ENCODE measurements around the gene CHAC2. TPM values are rescaled to one million over a fixed set of nuclear protein-coding genes. Genes with fewer than 3 reads are reported as not detected.

CHAC2 gene
- total and polyA plus RNA-seq, 9 of the 15 experiments (the other 6 are each of a cell fraction or from before 2014, with no cell fraction given), result 9.8 to 35.6 (median 18.2) TPM

- no peaks in the 10 kb centered on the region; a peak in 1 of 5 replicates for H3K27me3 ChIP-seq (ENCODE audit: control insufficient read depth in 2 of 2, insufficient read depth in 2 of 2, low read length in 2 of 2)
- intact Hi-C loops (cut with micrococcal nuclease), result no loop called here
- FAIRE-seq (no peak), DNase-seq (ENCODE audit: extremely low read depth in 1 of 4, low spot score in 3 of 4) (no peak), ATAC-seq (no peak)
- WGBS (ENCODE audit: insufficient coverage, low coverage, missing lambda C conversion rate), result 78% methylated on average over 8 of the region's 8 CpGs
- H3K4me2 ChIP-seq (ENCODE audit: insufficient read depth, low read length), result no peak overlapping the region
- POLR2A ChIA-PET, result interaction anchor here (0.6 to 5.8 kb wide), 3 partner anchors 14 to 961 kb away, joined by 3 to 45 read pairs (median 3); partner anchors contain the start of gene CHAC2
- H3K27ac ChIP-seq (ENCODE audit: extremely low read depth, low read depth, low read length), result no peak overlapping the region
- H3K9me1 ChIP-seq (ENCODE audit: control insufficient read depth, insufficient read depth, low read length), result no peaks in the 10 kb centered on the region
- TF ChIP-seq STAG1 (CRISPR knock-in tag; IDR thresholded peaks at IDR 0.05; ENCODE audit: borderline replicate concordance), result no peak
- no peak for TF ChIP-seq NR2C2 (CRISPR knock-in tag; IDR thresholded peaks at IDR 0.05)
- TF ChIP-seq NR2C2 (tag; IDR thresholded peaks at IDR 0.05), result no peak
- TF ChIP-seq ATF4 (CRISPR knock-in tag; IDR thresholded peaks at IDR 0.05), result no peak
- no peak for TF ChIP-seq ZEB2 (IDR thresholded peaks at IDR 0.05)
- TF ChIP-seq DACH1 (IDR thresholded peaks at IDR 0.05; ENCODE audit: partially characterized antibody), result no peak
- TF ChIP-seq MAZ (CRISPR knock-in tag; conservative IDR thresholded peaks at IDR 0.05 in 1 of 2, IDR thresholded peaks at IDR 0.05 in 1 of 2), result no peak
- TF ChIP-seq HMGXB4 (CRISPR knock-in tag; IDR thresholded peaks at IDR 0.05), result no peak
- TF ChIP-seq CUX1 (CRISPR knock-in tag; IDR thresholded peaks at IDR 0.05), result no peak
- no peak for TF ChIP-seq ZNF695 (CRISPR knock-in tag; IDR thresholded peaks at IDR 0.05)
- no peak for TF ChIP-seq TEAD2 (tag; IDR thresholded peaks at IDR 0.05)
- TF ChIP-seq CREB1 (IDR thresholded peaks at IDR 0.05), result no peak
- TF ChIP-seq CREB1 (CRISPR knock-in tag; IDR thresholded peaks at IDR 0.05), result no peak
- TF ChIP-seq ZNF316 (IDR thresholded peaks at IDR 0.05), result no peak
- peaks cover 95% of the 10 kb centered on the region for H3K79me2 ChIP-seq (ENCODE audit: control insufficient read depth, insufficient read depth, low read length)
- H3K36me3 ChIP-seq (ENCODE audit: control insufficient read depth, insufficient read depth, low read length), result peaks cover 36% of the 10 kb centered on the region; the same call in 2 of the 3 replicates
- CTCF ChIA-PET (ENCODE audit: low intra/inter-chr PET ratio), result no interaction called here
- BruUV-seq (replicated peaks), result no TSS peak
- H3K9ac ChIP-seq (ENCODE audit: insufficient read depth in 1 of 2, low read depth in 2 of 2, low read length in 2 of 2), result no peak overlapping the region
- no peak overlapping the region for H2AFZ ChIP-seq (ENCODE audit: low read depth, low read length)
- no peaks in the 10 kb centered on the region for H3K9me3 ChIP-seq (replicated peaks; ENCODE audit: control insufficient read depth, insufficient read depth, low read depth, low read length)
- no peaks in the 10 kb centered on the region; the same call in 1 of the 2 replicates for H4K20me1 ChIP-seq (replicated peaks; ENCODE audit: control insufficient read depth, insufficient read depth, low read length)
- H3K4me3 ChIP-seq, result no peak overlapping the region
- H3K4me1 ChIP-seq (replicated peaks in 1 of 2; ENCODE audit: control insufficient read depth in 2 of 2, insufficient read depth in 2 of 2, low read length in 2 of 2), result peaks cover 4 to 11% of the 10 kb centered on the region in 2 experiments; a peak in 3 of 5 replicates
- in situ Hi-C loops (cut with MboI), result no loop called here
Observed at GRCh38 chr2:53782676-53783075, 15.1 kb downstream of the CHAC2 start.

All from K562 (cell line).